ENCODE data around the gene ADARB2.
"Not testable (repeated sequence)": the region's sequence is repeated elsewhere in the genome, so short reads cannot be mapped to it uniquely, and the experiment has no call there.

DNA sequence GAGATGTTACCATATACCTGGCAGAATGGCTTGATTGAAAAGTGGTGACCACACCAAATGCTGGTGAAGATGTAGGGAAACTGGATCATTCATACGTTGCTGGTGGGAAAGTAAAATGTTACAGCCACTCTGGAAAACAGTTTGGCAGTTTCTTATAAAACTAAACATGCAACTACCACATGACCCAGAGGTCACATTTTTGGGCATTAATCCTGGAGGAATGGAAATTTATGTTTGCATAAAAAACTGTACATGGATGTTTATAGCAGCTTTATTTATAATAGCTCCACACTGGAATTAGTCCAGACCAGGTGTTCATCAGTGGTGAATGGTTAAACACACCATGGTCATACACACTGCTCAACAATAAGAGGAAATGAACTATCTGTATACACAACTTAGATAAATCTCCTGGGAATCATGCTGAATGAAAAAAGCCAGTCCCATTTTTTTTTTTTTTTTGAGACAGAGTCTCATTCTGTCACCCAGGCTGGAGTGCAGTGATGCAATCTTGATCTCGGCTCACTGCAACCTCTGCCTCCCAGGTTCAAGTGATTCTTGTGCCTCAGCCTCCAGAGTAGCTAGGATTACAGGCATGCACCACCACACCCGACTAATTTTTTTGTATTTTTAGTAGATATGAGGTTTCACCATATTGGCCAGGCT is 309.7 kb downstream of the ADARB2 start:
- TF ChIP-seq, protein P1, sequence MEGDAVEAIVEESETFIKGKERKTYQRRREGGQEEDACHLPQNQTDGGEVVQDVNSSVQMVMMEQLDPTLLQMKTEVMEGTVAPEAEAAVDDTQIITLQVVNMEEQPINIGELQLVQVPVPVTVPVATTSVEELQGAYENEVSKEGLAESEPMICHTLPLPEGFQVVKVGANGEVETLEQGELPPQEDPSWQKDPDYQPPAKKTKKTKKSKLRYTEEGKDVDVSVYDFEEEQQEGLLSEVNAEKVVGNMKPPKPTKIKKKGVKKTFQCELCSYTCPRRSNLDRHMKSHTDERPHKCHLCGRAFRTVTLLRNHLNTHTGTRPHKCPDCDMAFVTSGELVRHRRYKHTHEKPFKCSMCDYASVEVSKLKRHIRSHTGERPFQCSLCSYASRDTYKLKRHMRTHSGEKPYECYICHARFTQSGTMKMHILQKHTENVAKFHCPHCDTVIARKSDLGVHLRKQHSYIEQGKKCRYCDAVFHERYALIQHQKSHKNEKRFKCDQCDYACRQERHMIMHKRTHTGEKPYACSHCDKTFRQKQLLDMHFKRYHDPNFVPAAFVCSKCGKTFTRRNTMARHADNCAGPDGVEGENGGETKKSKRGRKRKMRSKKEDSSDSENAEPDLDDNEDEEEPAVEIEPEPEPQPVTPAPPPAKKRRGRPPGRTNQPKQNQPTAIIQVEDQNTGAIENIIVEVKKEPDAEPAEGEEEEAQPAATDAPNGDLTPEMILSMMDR (IDR thresholded peaks at IDR 0.05) = not testable (repeated sequence)
- not testable (repeated sequence) for TF ChIP-seq EP300, POLR2A (IDR thresholded peaks at IDR 0.05)
